Upper lobe of right lung (tissue), 1 donor: ENCODE data around the gene NAALADL2. TPM values are rescaled to one million over a fixed set of nuclear protein-coding genes. Genes with fewer than 3 reads are reported as not detected.

Experiments used
- ATAC-seq: fragments of 200-7000 bp; cut with Tn5 transposase; one replicate; pipeline ENCODE4 v1.9.1; 2020; ENCODE audit warnings: mild to moderate bottlenecking, moderate library complexity
- DNase-seq: peaks from one replicate; pipeline ENCODE4 v3.0.0-alpha.2; 2020
- H3K27ac ChIP-seq: fragments of 200-600 bp; one replicate; pipeline ENCODE4 v1.8.0; 2022
- H3K27me3 ChIP-seq: fragments of 200-600 bp; one replicate; pipeline ENCODE4 v1.8.0; 2022; ENCODE audit warnings: mild to moderate bottlenecking
- H3K36me3 ChIP-seq: fragments of 200-600 bp; one replicate; pipeline ENCODE4 v1.8.0; 2022
- H3K4me1 ChIP-seq: fragments of 200-600 bp; one replicate; pipeline ENCODE4 v1.8.0; 2022
- H3K4me3 ChIP-seq: fragments of 200-600 bp; one replicate; pipeline ENCODE4 v1.8.0; 2022; ENCODE audit warnings: mild to moderate bottlenecking
- H3K9me3 ChIP-seq: fragments of 200-600 bp; one replicate; pipeline ENCODE4 v1.8.0; 2022
- intact Hi-C: fragments of 100-400 bp; cut with DNase I; formaldehyde crosslinking; loops from one replicate; pipeline ENCODE4 v1.11.0; 2022
- total RNA-seq: library from RNA; stranded (reverse); fragmentation: NEBNext Ultra II Directional; extraction: Animal tissue kit (Norgen Biotek cat#: 25700); gene quantifications from one replicate; pipeline ENCODE4 v1.2.1, GENCODE V29; 2021
- TF ChIP-seq, protein P1 (sequence below): fragments of 200-600 bp; IDR thresholded peaks from one replicate; pipeline ENCODE4 v1.8.0; 2022; ENCODE audit warnings: antibody characterized with exemption
- donor health status: DM: no; HTN: yes; CAD: no; lungs with severe emphysema.

The NAALADL2 gene
- total RNA-seq, 1 donor from 2014 or later = 8.5 TPM

DNA sequence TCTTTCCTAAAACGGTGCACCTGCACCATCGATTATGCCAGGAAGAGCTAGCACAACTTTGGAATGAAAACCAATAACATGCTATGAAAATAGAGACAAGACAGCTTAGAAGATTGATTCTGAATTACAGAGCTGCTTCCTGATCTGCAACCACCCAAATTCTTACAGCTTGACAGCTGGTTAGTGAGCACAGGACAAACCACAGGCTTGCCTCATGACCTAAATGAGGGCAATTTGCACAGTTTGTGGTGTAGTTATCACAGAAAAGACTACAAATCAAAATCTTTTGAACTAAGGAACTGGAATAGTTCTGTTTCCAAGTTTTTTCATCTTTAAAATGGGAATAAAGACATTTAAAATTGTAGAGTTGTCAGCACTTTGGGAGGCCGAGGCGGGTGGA is 533.5 kb downstream of the NAALADL2 start:
- intact Hi-C loops = no loop called here
- TF ChIP-seq, protein P1, sequence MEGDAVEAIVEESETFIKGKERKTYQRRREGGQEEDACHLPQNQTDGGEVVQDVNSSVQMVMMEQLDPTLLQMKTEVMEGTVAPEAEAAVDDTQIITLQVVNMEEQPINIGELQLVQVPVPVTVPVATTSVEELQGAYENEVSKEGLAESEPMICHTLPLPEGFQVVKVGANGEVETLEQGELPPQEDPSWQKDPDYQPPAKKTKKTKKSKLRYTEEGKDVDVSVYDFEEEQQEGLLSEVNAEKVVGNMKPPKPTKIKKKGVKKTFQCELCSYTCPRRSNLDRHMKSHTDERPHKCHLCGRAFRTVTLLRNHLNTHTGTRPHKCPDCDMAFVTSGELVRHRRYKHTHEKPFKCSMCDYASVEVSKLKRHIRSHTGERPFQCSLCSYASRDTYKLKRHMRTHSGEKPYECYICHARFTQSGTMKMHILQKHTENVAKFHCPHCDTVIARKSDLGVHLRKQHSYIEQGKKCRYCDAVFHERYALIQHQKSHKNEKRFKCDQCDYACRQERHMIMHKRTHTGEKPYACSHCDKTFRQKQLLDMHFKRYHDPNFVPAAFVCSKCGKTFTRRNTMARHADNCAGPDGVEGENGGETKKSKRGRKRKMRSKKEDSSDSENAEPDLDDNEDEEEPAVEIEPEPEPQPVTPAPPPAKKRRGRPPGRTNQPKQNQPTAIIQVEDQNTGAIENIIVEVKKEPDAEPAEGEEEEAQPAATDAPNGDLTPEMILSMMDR = no peak
- no peak for ATAC-seq

DNA sequence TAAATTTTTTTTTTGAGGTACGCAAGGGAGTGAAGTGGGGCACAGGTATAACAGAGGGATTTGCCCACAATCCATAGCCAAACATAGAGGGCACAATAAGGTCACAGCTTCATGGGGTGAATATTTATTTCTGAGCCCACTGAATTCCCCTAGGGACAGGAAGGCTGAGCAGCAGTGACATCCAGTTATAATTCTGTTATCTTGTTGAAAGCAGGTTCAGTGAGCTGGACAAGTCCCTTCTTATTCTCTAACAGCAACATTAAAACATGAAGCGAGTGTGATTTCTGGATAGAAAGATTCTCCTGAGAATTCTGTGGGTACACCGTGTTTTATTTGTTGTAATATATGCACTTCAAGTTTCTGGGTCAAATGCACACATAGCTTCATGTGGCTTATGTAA is 538.2 kb downstream of the NAALADL2 start:
- ATAC-seq (no peak), DNase-seq (no peak)
- H3K27me3 ChIP-seq = no peaks in the 10 kb centered on the region
- no peaks in the 10 kb centered on the region for H3K9me3 ChIP-seq
- no peaks in the 10 kb centered on the region for H3K4me1 ChIP-seq
- intact Hi-C loops = no loop called here
- no peak overlapping the region for H3K27ac ChIP-seq
- no peak overlapping the region for H3K4me3 ChIP-seq
- TF ChIP-seq, protein P1 = no peak
- H3K36me3 ChIP-seq = no peaks in the 10 kb centered on the region

More for the DNA sequence above, 533.5 kb downstream of the NAALADL2 start:
- Histone ChIP-seq H3K27me3 (no peaks in the 10 kb centered on the region), H3K9me3 (no peaks in the 10 kb centered on the region), H3K27ac (no peak overlapping the region), H3K4me3 (no peak overlapping the region), H3K36me3 (no peaks in the 10 kb centered on the region), H3K4me1 (no peaks in the 10 kb centered on the region)
- DNase-seq = no peak

DNA sequence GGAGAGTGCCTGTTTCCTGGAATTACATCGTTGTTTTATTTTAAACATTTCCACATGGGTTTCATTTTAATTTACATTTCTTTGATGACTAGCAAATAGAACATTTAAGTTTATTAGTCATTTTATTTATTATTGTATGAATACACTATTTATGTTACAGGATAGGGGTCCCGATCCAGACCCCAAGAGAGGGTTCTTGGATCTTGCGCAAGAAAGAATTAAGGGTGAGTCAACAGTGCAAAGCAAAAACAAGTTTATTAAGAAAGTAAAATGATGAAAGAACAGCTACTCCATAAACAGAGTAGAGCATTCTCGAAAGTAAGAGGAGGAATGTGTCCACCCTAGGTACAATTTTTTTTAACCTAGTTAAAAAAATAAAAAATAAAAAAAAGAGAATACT is 539.5 kb downstream of the NAALADL2 start:
- TF ChIP-seq, protein P1 = no peak
- no peak overlapping the region for H3K27ac ChIP-seq
- no peaks in the 10 kb centered on the region for H3K9me3 ChIP-seq
- H3K27me3 ChIP-seq = no peaks in the 10 kb centered on the region
- no peaks in the 10 kb centered on the region for H3K4me1 ChIP-seq
- H3K4me3 ChIP-seq = no peak overlapping the region
- no peaks in the 10 kb centered on the region for H3K36me3 ChIP-seq
- ATAC-seq (no peak), DNase-seq (no peak)
- intact Hi-C loops = no loop called here

DNA sequence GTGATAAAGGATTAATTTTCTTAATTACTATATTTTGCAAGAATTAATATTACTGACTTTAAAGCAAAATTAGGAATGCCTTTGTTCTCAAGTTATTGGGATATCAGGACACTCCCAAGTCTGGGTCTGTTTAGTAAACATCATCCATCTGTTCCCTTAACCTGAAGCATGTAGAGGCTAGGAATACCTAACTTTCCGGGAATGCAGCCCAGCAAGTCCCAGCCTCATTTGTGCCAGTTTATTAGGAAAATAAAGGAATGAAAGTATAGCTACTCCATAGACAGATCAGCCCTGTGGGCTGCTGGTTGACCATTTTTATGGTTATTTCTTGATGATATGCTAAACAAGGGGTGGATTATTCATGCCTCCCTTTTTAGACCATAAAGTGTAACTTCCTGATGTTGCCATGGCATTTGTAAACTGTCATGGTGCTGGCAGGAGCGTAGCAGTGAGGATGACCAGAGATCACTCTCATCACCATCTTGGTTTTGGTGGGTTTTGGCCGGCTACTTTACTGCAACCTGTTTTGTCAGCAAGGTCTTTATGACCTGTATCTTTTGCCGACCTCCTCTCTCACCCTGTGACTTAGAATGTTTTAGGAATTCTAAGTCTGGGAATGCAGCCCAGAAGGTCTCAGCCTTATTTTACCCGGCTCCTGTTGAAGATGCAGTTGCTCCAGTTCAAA is 540.2 kb downstream of the NAALADL2 start:
- ATAC-seq = no peak

GRCh38 chr3:175404027-175404426 is 544.9 kb downstream of the NAALADL2 start:
- ATAC-seq = no peak
- H3K27me3 ChIP-seq = no peaks in the 10 kb centered on the region
- TF ChIP-seq, protein P1 = no peak
- DNase-seq = no peak
- no peaks in the 10 kb centered on the region for H3K4me1 ChIP-seq
- intact Hi-C loops = no loop called here
- no peaks in the 10 kb centered on the region for H3K9me3 ChIP-seq
- H3K36me3 ChIP-seq = no peaks in the 10 kb centered on the region
- no peak overlapping the region for H3K27ac ChIP-seq
- H3K4me3 ChIP-seq = no peak overlapping the region

More for the DNA sequence above, 540.2 kb downstream of the NAALADL2 start:
- H3K27me3 ChIP-seq = no peaks in the 10 kb centered on the region
- H3K4me1 ChIP-seq = no peaks in the 10 kb centered on the region
- TF ChIP-seq, protein P1 = no peak
- intact Hi-C loops = no loop called here
- no peak overlapping the region for H3K27ac ChIP-seq
- no peaks in the 10 kb centered on the region for H3K9me3 ChIP-seq
- no peak overlapping the region for H3K4me3 ChIP-seq
- H3K36me3 ChIP-seq = no peaks in the 10 kb centered on the region
- DNase-seq = no peak

- TF ChIP-seq, protein P1 = no peak
- Histone ChIP-seq H3K4me3 (no peak overlapping the region), H3K36me3 (no peaks in the 10 kb centered on the region), H3K27ac (no peak overlapping the region), H3K27me3 (no peaks in the 10 kb centered on the region), H3K4me1 (no peaks in the 10 kb centered on the region), H3K9me3 (no peaks in the 10 kb centered on the region)
- intact Hi-C loops = no loop called here
- ATAC-seq (no peak), DNase-seq (no peak)
Observed at GRCh38 chr3:175404621-175405020, 545.5 kb downstream of the NAALADL2 start.
